H9 (cell line): ENCODE results near the gene C2orf68. TPM values are rescaled to one million over a fixed set of nuclear protein-coding genes. Genes with fewer than 3 reads are reported as not detected.

Experiments used
- DNase-seq: peaks from one replicate; pipeline ENCODE4 v3.0.0-alpha.2; 2017
- H2AFZ ChIP-seq: one replicate; pipeline ENCODE4 v1.6.1; 2013; ENCODE audit warnings: mild to moderate bottlenecking, low read length, control low read depth, moderate library complexity
- H2AK5ac ChIP-seq: 2 replicates; pipeline ENCODE4 v1.6.1; 2013; ENCODE audit warnings: low read length, control low read depth, mixed read lengths; ENCODE audit not compliant: insufficient read length
- H2BK120ac ChIP-seq: one replicate; pipeline ENCODE4 v1.6.1; 2013; ENCODE audit warnings: low read depth, mild to moderate bottlenecking, low read length, control low read depth, inconsistent platforms; ENCODE audit not compliant: poor library complexity, severe bottlenecking
- H2BK12ac ChIP-seq: 2 replicates; pipeline ENCODE4 v1.6.1; 2013; ENCODE audit warnings: low read length, control low read depth, mixed read lengths, low read depth; ENCODE audit not compliant: insufficient read length
- H2BK15ac ChIP-seq: 2 replicates; pipeline ENCODE4 v1.6.1; 2013; ENCODE audit warnings: low read depth, low read length, control low read depth
- H2BK20ac ChIP-seq: one replicate; pipeline ENCODE4 v1.6.1; 2013; ENCODE audit warnings: low read depth, mild to moderate bottlenecking, low read length, control low read depth, inconsistent platforms; ENCODE audit not compliant: poor library complexity, severe bottlenecking
- H2BK5ac ChIP-seq: 2 replicates; pipeline ENCODE4 v1.6.1; 2013; ENCODE audit warnings: low read length, control low read depth, mixed read lengths; ENCODE audit not compliant: insufficient read length
- H3K14ac ChIP-seq: 2 replicates; pipeline ENCODE4 v1.6.1; 2013; ENCODE audit warnings: low read length, control low read depth; ENCODE audit not compliant: insufficient read depth
- H3K18ac ChIP-seq: 2 replicates; pipeline ENCODE4 v1.6.1; 2013; ENCODE audit warnings: low read depth, mild to moderate bottlenecking, mixed read lengths, low read length, control low read depth; ENCODE audit not compliant: insufficient read length
- H3K23ac ChIP-seq: 2 replicates; pipeline ENCODE4 v1.6.1; 2013; ENCODE audit warnings: low read length, control low read depth, mixed read lengths, low read depth; ENCODE audit not compliant: insufficient read length
- H3K23me2 ChIP-seq: 2 replicates; pipeline ENCODE4 v1.6.1; 2013; ENCODE audit warnings: low read depth, mild to moderate bottlenecking, mixed read lengths, low read length, control low read depth; ENCODE audit not compliant: insufficient read length, poor library complexity, severe bottlenecking
- H3K27ac ChIP-seq: 2 replicates; pipeline ENCODE4 v1.5.1; 2013; ENCODE audit warnings: low read length, control low read depth, mixed read lengths, low read depth; ENCODE audit not compliant: insufficient read length
- H3K27me3 ChIP-seq: 2 replicates; pipeline ENCODE4 v1.6.1; 2013; ENCODE audit warnings: low read length, control low read depth, inconsistent platforms; ENCODE audit not compliant: insufficient read depth
- H3K4ac ChIP-seq: 2 replicates; pipeline ENCODE4 v1.6.1; 2013; ENCODE audit warnings: low read depth, mild to moderate bottlenecking, control low read depth, inconsistent platforms, low read length, moderate library complexity
- H3K4me1 ChIP-seq: 2 replicates; pipeline ENCODE4 v1.6.1; 2013; ENCODE audit warnings: low read length, control low read depth, inconsistent platforms; ENCODE audit not compliant: insufficient read depth
- H3K4me2 ChIP-seq: 2 replicates; pipeline ENCODE4 v1.6.1; 2013; ENCODE audit warnings: low read length, control low read depth, mixed read lengths; ENCODE audit not compliant: insufficient read length, insufficient read depth
- H3K56ac ChIP-seq: 2 replicates; pipeline ENCODE4 v1.6.1; 2013; ENCODE audit warnings: low read depth, mild to moderate bottlenecking, mixed read lengths, low read length, control low read depth; ENCODE audit not compliant: insufficient read length
- H3K79me1 ChIP-seq: 2 replicates; pipeline ENCODE4 v1.6.1; 2013; ENCODE audit warnings: low read depth, mild to moderate bottlenecking, moderate library complexity, low read length, control low read depth, inconsistent platforms; ENCODE audit not compliant: insufficient read depth, poor library complexity, severe bottlenecking
- H3K79me2 ChIP-seq: 2 replicates; pipeline ENCODE4 v1.6.1; 2013; ENCODE audit warnings: low read length, control low read depth, inconsistent platforms; ENCODE audit not compliant: insufficient read depth
- H3K9ac ChIP-seq: 2 replicates; pipeline ENCODE4 v1.6.1; 2013; ENCODE audit warnings: low read length, control low read depth, mixed read lengths; ENCODE audit not compliant: insufficient read length; ENCODE audit errors: extremely low read depth
- H3K9me3 ChIP-seq: one replicate; pipeline ENCODE4 v1.6.1; 2013; ENCODE audit warnings: low read depth, low read length, inconsistent platforms; ENCODE audit not compliant: control insufficient read depth
- H3T11ph ChIP-seq: one replicate; pipeline ENCODE4 v1.6.1; 2013; ENCODE audit warnings: mild to moderate bottlenecking, low read length, control low read depth, inconsistent platforms
- H4K20me1 ChIP-seq: one replicate; pipeline ENCODE4 v1.6.1; 2013; ENCODE audit not compliant: control insufficient read depth, insufficient read length, insufficient read depth
- H4K5ac ChIP-seq: 2 replicates; pipeline ENCODE4 v1.6.1; 2013; ENCODE audit warnings: low read depth, mild to moderate bottlenecking, mixed read lengths, low read length, control low read depth; ENCODE audit not compliant: insufficient read length
- H4K8ac ChIP-seq: replicated peaks from 2 replicates; pipeline ENCODE4 v1.6.1; 2013; ENCODE audit warnings: low read length, control low read depth, mixed read lengths, low read depth; ENCODE audit not compliant: insufficient read length
- H4K91ac ChIP-seq: 2 replicates; pipeline ENCODE4 v1.6.1; 2013; ENCODE audit warnings: low read depth, mild to moderate bottlenecking, moderate library complexity, mixed read lengths, low read length, control low read depth; ENCODE audit not compliant: insufficient read length
- H3K27ac Mint-ChIP-seq, 3 experiments: 2 replicates in 2 of 3; 3 replicates in 1 of 3; pipeline ENCODE4 v1.8.0; 2020 to 2021; ENCODE audit warnings: mixed read lengths in 3 of 3, mild to moderate bottlenecking in 1 of 3, moderate library complexity in 1 of 3
- H3K27me3 Mint-ChIP-seq: 2 replicates; pipeline ENCODE4 v1.8.0; 2021; ENCODE audit warnings: low read depth, mild to moderate bottlenecking, moderate library complexity, mixed read lengths
- H3K36me3 Mint-ChIP-seq, 3 experiments: 2 replicates in 2 of 3; 3 replicates in 1 of 3; pipeline ENCODE4 v1.8.0; 2020 to 2021; ENCODE audit warnings: low read depth in 3 of 3, mixed read lengths in 3 of 3; ENCODE audit not compliant: insufficient read depth in 1 of 3
- H3K4me1 Mint-ChIP-seq, 2 experiments: 2 replicates each; pipeline ENCODE4 v1.8.0; 2020; ENCODE audit warnings: mixed read lengths in 2 of 2
- H3K4me3 Mint-ChIP-seq, 2 experiments: 2 replicates in 1 of 2; 3 replicates in 1 of 2; pipeline ENCODE4 v1.8.0; 2020 to 2021; ENCODE audit warnings: mild to moderate bottlenecking in 2 of 2, mixed read lengths in 2 of 2, moderate library complexity in 1 of 2
- H3K9me3 Mint-ChIP-seq, 2 experiments: 2 replicates in 1 of 2; 3 replicates in 1 of 2; pipeline ENCODE4 v1.8.0; 2020; ENCODE audit warnings: mild to moderate bottlenecking in 2 of 2, mixed read lengths in 2 of 2, moderate library complexity in 1 of 2
- WGBS: extraction: QIAGEN DNeasy Blood & Tissue Kit; methylation state at CpG from one replicate; pipeline ENCODE4 v1.1.7; 2013; ENCODE audit warnings: missing lambda C conversion rate, low lambda C conversion rate, mixed read lengths; ENCODE audit not compliant: insufficient read length; ENCODE audit errors: extremely low coverage; 5-methylcytosine and 5-hydroxymethylcytosine counted together
- total RNA-seq: library from RNA; stranded (reverse); gene quantifications from 2 replicates; pipeline ENCODE4 v1.2.1, GENCODE V29; 2021
- TF ChIP-seq, protein P1 (sequence below): fragments of 200-600 bp; sonication (generic); conservative IDR thresholded peaks from 3 replicates; pipeline ENCODE4 v1.8.0; 2021; ENCODE audit warnings: antibody characterized with exemption, mild to moderate bottlenecking

Gene C2orf68
- total RNA-seq, 1 experiment from 2014 or later: 39.6 TPM

DNA sequence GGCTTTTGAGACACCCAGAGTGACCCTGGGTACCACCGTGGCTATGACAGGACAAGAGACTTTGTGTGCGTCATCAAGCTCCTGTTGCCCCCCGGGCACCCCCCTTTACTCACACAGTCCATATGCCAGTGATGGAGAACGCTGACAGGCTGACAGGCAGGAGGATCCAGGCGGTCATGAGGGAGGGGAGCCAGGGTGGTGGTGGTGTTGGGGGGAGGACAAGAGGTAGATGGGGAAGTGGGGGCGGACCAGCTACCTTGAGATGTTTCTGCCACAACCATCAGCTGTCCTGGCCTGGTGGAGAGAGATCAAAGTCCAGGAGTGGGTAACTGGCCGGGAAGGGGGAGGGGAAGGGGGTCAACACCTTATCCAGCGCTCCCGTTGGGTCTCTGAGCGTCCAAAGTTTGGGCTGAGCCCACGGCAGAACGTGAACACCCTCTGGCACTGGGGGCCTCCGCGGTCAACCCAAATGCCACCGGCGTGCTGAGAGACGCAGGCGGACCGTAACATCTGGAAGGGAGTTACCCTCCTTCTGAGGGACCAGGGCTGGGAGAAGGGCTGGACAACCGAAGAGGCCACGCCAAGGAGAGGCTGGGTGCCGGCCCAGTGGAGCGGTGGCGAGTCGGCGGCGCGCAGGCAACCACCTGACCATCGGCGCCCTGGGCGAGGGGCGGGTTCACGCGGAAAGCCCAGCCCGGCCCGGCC lies 9.9 kb downstream of the C2orf68 start:
- H3K27me3 ChIP-seq: no peaks in the 10 kb centered on the region
- no peak overlapping the region for H2AFZ ChIP-seq
- no peaks in the 10 kb centered on the region for H3K79me2 ChIP-seq
- Mint-ChIP-seq H3K27ac (peak overlapping the region in 1 of 3 experiments; percentile 87; a peak in 1 of 7 replicates), H3K4me1 (peaks cover 17 to 20% of the 10 kb centered on the region in 2 experiments), H3K4me3 (peak overlapping the region; percentile 83 to 88), H3K9me3 (no peaks in the 10 kb centered on the region), H3K27me3 (no peaks in the 10 kb centered on the region), H3K36me3 (peaks cover 0 to 26% (median 19%) of the 10 kb centered on the region in 3 experiments; a peak in 5 of 7 replicates)
- H3K79me1 ChIP-seq: no peaks in the 10 kb centered on the region
- H4K5ac ChIP-seq: no peak overlapping the region
- H2AK5ac ChIP-seq: no peak overlapping the region
- H2BK12ac ChIP-seq: no peak overlapping the region
- no peak overlapping the region for H3K56ac ChIP-seq
- H3T11ph ChIP-seq: no peak overlapping the region
- peaks cover 4% of the 10 kb centered on the region for H3K23me2 ChIP-seq
- no peaks in the 10 kb centered on the region for H4K20me1 ChIP-seq
- H3K23ac ChIP-seq: no peak overlapping the region
- no peaks in the 10 kb centered on the region for H3K9me3 ChIP-seq
- TF ChIP-seq, protein P1, sequence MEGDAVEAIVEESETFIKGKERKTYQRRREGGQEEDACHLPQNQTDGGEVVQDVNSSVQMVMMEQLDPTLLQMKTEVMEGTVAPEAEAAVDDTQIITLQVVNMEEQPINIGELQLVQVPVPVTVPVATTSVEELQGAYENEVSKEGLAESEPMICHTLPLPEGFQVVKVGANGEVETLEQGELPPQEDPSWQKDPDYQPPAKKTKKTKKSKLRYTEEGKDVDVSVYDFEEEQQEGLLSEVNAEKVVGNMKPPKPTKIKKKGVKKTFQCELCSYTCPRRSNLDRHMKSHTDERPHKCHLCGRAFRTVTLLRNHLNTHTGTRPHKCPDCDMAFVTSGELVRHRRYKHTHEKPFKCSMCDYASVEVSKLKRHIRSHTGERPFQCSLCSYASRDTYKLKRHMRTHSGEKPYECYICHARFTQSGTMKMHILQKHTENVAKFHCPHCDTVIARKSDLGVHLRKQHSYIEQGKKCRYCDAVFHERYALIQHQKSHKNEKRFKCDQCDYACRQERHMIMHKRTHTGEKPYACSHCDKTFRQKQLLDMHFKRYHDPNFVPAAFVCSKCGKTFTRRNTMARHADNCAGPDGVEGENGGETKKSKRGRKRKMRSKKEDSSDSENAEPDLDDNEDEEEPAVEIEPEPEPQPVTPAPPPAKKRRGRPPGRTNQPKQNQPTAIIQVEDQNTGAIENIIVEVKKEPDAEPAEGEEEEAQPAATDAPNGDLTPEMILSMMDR: no peak
- H2BK15ac ChIP-seq: no peak overlapping the region
- H2BK5ac ChIP-seq: no peak overlapping the region
- H3K18ac ChIP-seq: no peak overlapping the region
- peak overlapping the region; percentile 62 for H3K9ac ChIP-seq
- H3K27ac ChIP-seq: no peak overlapping the region
- DNase-seq: peak; percentile 61
- no peak overlapping the region for H2BK120ac ChIP-seq
- no peak overlapping the region for H4K91ac ChIP-seq
- 0 out of 2 replicates have a peak overlapping the region, but pooled peaks have one; percentile 38 for H3K14ac ChIP-seq
- no peak overlapping the region for H2BK20ac ChIP-seq
- H3K4me1 ChIP-seq: peaks cover 3% of the 10 kb centered on the region; the same call in 1 of the 2 replicates
- H3K4me2 ChIP-seq: peak overlapping the region; percentile 59
- H4K8ac ChIP-seq: no peak overlapping the region
- no peak overlapping the region for H3K4ac ChIP-seq
- no CpG with 5 or more reads among the region's 36 CpGs for WGBS
